GM19397 (cell line): ENCODE results near the gene SREK1.
"Not testable (repeated sequence)": the region's sequence is repeated elsewhere in the genome, so short reads cannot be mapped to it uniquely, and the experiment has no call there.

Source experiments
- ATAC-seq: cut with Tn5 transposase; IDR thresholded peaks from one replicate; pipeline ENCODE4 v1.9.1; 2021; ENCODE audit warnings: mild to moderate bottlenecking, moderate library complexity; ENCODE audit not compliant: unreplicated experiment

SREK1 gene, protein sequence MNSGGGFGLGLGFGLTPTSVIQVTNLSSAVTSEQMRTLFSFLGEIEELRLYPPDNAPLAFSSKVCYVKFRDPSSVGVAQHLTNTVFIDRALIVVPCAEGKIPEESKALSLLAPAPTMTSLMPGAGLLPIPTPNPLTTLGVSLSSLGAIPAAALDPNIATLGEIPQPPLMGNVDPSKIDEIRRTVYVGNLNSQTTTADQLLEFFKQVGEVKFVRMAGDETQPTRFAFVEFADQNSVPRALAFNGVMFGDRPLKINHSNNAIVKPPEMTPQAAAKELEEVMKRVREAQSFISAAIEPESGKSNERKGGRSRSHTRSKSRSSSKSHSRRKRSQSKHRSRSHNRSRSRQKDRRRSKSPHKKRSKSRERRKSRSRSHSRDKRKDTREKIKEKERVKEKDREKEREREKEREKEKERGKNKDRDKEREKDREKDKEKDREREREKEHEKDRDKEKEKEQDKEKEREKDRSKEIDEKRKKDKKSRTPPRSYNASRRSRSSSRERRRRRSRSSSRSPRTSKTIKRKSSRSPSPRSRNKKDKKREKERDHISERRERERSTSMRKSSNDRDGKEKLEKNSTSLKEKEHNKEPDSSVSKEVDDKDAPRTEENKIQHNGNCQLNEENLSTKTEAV

DNA sequence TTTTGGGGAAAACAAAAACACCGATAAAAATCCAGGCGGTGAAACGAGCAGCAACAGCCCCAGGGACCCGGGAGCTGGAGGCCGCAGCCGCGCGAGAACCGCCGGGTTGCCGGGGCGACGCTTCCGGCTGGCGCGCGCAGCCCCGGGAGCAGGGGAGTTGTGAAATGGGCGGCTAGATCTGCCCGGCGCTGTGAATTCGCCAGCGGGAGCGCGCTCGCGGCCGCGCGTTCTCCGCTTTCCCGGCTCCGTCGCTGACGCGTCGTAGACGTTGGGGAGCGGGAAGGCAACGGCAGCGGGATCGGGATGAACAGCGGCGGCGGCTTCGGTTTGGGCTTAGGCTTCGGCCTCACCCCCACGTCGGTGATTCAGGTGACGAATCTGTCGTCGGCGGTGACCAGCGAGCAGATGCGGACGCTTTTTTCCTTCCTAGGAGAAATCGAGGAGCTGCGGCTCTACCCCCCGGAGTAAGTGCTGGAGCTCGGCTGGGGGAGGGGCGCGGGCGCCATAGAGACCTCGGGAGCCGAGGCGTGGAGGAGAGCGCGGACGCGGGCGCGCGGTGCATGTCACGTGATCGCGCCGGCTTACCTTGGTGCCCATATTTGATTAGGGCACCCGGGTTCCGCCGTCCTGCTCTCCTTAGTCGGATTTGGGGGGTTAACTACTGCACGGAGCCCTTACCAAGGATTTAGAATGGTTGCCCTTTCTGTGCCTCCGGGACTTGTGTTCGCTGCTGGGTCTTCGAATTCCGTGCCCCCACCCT, at the start of gene SREK1:
SREK1 (plus strand) TSS at position 227 of the 760 bp plus-strand sequence; CDS start at position 304, 77 bp downstream.
- ATAC-seq = peak; percentile 93

DNA sequence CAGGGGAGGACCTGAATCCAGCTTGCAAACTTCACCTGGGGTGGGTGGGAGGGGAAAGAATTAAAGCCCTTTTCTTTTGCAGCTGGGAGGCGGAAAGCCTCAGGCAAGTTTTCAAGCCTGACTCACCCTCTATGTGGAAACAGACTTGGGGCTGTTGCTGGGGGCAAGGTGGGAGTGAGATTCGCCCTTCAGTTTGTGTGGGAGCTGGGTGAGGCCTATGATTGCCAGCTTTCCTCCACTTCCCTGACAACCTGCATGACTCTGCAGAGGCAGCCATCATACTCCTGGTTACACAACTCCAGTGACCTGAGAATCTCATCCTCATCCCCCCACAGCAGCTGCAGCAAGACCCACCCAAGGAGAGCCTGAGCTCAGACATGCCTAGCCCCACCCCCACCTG, 43.2 kb upstream of the SREK1 start:
- no peak for ATAC-seq

GRCh38 chr5:66113160-66113559, 30.9 kb upstream of the SREK1 start:
- no peak for ATAC-seq

DNA sequence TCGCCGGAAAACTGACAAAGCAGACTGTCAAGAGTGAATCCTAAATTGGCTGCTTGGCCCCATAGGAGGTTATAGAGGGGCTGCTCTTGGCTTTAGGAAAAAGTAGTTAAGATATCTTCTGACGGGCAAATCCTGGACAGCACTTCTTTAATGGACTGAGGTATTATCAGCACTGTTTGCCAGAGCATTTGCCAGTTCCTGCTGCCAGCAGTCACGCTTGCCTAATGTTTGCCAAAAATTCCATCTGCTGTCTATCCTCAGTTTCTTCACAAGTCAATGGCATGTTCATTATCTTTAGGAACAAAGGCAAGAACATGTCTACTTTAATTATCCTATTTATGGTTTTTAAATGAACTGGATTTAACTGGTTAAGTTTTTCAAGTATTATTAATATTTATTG, 25.8 kb upstream of the SREK1 start:
- no peak for ATAC-seq

- no peak for ATAC-seq
These were observed 21.6 kb upstream of the SREK1 start for GRCh38 chr5:66122379-66123034.

GRCh38 chr5:66129144-66129543, 15.0 kb upstream of the SREK1 start:
- no peak for ATAC-seq

- no peak for ATAC-seq
These were observed 13.6 kb upstream of the SREK1 start for GRCh38 chr5:66130493-66130892.

DNA sequence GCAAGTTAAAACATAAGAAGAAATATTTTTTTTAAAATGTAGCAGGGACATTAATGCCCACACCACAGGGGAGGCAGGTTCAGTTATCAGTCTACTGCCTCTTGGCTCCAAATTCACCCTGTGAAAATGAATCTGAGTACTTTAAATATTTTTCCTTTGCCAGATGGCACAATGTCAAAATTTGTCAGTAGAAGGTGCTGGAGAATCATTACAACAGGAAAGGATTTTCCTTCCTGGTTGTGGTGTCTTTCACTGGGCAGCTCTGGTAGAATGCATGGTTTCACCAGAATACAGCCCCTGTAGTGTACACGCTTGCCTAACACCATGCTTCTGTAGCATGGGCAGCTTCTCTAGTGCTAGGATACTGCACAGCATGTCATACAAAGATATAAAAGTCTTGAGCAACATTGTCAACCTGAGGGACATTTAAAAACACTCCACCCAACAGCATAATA, 9.7 kb upstream of the SREK1 start:
- ATAC-seq = no peak

DNA sequence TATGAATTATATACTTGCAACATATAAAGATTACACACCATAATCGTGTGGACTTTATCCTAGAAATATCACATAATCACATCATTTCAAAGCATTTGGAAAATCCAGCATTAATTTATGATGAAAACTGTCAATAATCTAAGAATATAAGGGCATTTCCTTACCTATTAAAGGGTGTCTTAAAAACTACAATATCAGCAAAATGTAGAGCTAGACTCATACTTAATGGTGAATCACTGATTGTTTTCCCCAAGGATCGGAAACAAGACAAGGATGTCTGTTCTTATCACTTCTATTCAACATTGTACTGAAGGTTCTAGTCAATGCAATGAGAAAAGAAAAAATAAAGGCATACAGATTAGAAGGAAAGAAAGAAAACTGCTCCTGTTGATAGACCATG, 8.0 kb upstream of the SREK1 start:
- no peak for ATAC-seq

GRCh38 chr5:66136944-66137343, 7.2 kb upstream of the SREK1 start:
- not testable (repeated sequence) for ATAC-seq

DNA sequence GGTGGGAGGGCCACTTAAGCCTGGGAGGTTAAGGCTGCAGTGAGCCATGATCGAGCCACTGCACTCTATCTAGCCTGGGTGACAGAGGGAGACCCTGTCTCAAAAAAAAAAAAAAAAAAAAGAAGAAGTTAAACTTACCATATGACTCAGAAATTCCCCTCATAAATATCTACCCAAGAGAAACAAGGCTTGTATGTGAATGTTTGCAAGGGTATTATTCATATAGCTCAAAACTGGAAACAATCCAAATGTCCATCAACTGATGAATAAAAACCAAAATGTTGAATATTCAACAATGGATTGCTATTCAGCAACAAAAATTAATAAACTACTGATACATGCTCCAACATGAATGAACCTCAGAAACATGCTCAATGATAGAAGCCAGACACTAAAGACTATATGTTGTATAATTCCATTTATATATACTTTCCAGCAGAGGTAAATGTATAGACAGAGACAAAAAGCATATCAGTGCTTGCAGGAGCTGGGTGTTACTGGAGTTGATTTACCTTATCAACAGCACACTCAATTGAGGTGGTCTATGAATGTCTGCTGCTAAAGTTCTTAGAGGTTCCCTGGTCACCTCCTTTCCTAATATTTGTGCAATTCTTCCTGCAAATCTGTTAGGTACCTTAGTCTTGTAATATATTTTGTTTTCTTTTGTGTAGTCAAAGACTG, 5.3 kb upstream of the SREK1 start:
- no peak for ATAC-seq

GRCh38 chr5:66139318-66139712, 4.8 kb upstream of the SREK1 start:
- ATAC-seq = no peak

DNA sequence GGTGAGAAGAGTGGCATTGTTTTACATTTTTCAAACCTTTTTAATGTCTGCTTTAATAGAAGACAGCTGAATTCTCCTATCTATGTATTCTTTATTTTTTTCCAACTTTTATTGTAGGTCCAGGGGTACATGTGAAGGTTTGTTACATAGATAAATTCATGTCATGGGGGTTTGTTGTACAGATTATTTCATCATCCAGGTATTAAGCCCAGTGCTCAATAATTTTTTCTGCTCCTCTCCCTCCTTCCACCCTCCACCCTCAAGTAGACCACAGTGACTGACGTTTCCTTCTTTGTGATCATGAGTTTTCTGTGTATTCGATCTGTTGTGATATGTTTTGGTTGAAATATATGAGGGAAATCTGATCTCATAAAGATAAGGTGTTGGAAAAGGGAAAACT, 1.7 kb upstream of the SREK1 start:
- no peak for ATAC-seq

- ATAC-seq = peak; percentile 31
These were observed 527 bp upstream of the SREK1 start for GRCh38 chr5:66143473-66144073.

- peak; percentile 39 for ATAC-seq
These were observed 812 bp downstream of the SREK1 start for GRCh38 chr5:66144834-66145390.

DNA sequence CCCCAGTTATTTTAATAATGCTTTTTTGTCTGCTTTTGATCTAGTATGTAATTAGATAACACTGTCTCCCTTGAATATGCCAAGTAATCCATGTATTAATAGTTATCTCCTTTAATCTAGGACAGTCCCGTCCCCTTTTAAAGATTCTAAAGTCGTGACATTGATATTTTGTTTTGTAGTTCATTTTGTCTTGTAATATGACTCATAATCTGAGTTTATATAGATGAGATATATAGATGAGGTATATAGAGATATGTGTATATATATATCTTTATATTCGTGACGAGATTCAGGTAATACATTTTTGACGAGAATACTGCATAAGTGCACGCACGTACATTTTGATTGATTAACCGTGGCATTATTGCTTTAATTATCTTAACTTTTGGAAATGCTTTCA, 1.6 kb downstream of the SREK1 start:
- ATAC-seq = no peak

DNA sequence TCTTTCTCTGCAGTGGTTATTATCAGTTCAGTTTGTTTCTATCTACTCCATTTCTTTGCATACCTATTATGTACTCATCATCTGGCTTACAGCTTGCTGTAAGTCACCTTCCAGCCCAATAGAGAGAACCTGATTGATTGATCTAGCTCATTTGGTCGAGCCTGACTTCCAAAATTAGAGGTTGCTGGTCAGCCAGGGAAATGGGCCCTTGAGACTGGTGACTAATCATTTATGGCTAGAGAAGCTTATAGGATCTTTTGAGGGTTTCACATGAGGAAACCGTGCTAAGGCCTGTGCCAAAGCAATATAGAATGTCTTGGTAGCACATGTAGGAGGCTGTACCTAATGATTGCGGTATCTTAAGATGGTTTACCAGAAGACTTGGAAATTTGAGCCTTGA, 5.8 kb downstream of the SREK1 start:
- no peak for ATAC-seq

DNA sequence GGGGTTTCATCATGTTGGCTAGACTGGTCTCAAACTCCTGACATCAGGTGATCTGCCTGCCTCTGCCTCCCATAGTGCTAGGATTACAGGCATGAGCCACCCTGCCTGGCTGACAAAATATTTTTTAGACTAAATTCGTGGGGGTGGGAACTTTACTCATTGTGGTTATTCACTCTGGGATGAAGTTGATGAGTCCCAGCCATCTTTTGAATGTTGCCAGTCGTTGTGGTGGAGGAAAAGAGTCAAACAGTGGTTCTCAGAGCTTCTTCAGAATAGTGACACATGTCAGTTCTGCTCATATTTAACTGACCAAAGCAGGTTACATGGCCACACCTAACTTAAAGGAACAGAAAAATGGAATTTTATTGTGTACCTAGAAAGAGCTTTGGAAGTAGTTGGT, 6.9 kb downstream of the SREK1 start:
- ATAC-seq = no peak

- ATAC-seq = no peak
These were observed 7.4 kb downstream of the SREK1 start for GRCh38 chr5:66151491-66151890.

GRCh38 chr5:66157046-66157445, 12.9 kb downstream of the SREK1 start:
- no peak for ATAC-seq
